Measurements from ENCODE around the gene SOCS3.

DNA sequence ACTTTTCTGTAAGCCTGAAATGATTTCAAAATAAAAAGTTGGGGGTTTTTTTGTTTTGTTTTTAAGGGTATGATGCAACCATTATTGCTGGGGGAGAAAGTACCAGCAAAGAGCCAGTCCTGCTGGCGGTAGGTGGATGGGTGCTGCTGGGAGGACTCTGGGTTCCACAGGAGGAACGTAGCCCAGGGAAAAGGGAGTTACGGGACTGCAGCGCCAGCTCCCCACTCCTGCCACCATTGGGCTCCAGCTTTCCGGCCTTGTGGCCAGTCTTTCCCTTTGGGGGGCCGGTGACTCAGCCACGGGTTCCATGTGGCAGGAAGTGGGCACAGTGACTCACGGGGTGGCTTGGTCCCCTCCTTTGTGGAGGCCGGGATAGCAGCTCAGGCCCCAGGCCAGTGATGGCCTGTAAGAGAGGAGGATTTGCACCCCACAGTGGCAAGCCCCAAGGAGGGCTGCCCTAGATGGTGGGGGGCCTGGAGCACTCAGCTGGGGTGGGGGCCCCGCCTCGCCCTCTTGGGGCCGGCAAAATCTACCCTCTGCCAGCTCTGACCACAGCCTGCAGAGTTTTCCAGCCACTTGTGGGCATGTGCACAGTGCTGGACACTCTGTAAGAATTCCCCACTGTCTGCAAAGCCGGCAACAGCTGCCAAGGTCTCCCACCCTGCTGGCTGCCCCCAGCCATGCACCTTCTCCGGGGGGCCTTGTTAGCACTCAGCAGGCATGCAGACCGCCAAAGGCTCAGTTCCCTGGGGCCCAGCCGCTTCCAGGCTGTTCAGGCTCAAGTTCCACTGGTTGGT lies 30.4 kb downstream of the SOCS3 start:
- TF ChIP-seq, protein P1, sequence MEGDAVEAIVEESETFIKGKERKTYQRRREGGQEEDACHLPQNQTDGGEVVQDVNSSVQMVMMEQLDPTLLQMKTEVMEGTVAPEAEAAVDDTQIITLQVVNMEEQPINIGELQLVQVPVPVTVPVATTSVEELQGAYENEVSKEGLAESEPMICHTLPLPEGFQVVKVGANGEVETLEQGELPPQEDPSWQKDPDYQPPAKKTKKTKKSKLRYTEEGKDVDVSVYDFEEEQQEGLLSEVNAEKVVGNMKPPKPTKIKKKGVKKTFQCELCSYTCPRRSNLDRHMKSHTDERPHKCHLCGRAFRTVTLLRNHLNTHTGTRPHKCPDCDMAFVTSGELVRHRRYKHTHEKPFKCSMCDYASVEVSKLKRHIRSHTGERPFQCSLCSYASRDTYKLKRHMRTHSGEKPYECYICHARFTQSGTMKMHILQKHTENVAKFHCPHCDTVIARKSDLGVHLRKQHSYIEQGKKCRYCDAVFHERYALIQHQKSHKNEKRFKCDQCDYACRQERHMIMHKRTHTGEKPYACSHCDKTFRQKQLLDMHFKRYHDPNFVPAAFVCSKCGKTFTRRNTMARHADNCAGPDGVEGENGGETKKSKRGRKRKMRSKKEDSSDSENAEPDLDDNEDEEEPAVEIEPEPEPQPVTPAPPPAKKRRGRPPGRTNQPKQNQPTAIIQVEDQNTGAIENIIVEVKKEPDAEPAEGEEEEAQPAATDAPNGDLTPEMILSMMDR (IDR thresholded peaks at IDR 0.05; ENCODE audit: low read depth, low read length, poor library complexity, severe bottlenecking) = no peak
- TF ChIP-seq EZH2phosphoT487 (IDR thresholded peaks at IDR 0.05; ENCODE audit: borderline replicate concordance, low read length) = no peak

Data from DOHH2 (cell line).